ENCODE results near the gene UPB1.

- TF ChIP-seq, protein P1, sequence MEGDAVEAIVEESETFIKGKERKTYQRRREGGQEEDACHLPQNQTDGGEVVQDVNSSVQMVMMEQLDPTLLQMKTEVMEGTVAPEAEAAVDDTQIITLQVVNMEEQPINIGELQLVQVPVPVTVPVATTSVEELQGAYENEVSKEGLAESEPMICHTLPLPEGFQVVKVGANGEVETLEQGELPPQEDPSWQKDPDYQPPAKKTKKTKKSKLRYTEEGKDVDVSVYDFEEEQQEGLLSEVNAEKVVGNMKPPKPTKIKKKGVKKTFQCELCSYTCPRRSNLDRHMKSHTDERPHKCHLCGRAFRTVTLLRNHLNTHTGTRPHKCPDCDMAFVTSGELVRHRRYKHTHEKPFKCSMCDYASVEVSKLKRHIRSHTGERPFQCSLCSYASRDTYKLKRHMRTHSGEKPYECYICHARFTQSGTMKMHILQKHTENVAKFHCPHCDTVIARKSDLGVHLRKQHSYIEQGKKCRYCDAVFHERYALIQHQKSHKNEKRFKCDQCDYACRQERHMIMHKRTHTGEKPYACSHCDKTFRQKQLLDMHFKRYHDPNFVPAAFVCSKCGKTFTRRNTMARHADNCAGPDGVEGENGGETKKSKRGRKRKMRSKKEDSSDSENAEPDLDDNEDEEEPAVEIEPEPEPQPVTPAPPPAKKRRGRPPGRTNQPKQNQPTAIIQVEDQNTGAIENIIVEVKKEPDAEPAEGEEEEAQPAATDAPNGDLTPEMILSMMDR (IDR thresholded peaks at IDR 0.05): no peak
- TF ChIP-seq POLR2A (IDR thresholded peaks at IDR 0.05): no peak
Observed at GRCh38 chr22:24513378-24514240, 18.5 kb downstream of the UPB1 start.

Measured in Peyer's patch (tissue), 4 donors.